Activated CD4-positive, alpha-beta T cell treated with anti-CD3 and anti-CD28 coated beads, Interleukin-2, Interleukin-4, amounts not matched to agents 100 ng/mL and 50 ng/mL, durations not matched to agents 16 hours and 8 hours (primary cell): ENCODE data around the gene CCSER1.
"Not testable (repeated sequence)": the region's sequence is repeated elsewhere in the genome, so short reads cannot be mapped to it uniquely, and the experiment has no call there.

ENCODE experiments used
- DNase-seq: peaks from one replicate; pipeline ENCODE4 v3.0.0-alpha.2; 2020; ENCODE audit warnings: low spot score

The CCSER1 gene

DNA sequence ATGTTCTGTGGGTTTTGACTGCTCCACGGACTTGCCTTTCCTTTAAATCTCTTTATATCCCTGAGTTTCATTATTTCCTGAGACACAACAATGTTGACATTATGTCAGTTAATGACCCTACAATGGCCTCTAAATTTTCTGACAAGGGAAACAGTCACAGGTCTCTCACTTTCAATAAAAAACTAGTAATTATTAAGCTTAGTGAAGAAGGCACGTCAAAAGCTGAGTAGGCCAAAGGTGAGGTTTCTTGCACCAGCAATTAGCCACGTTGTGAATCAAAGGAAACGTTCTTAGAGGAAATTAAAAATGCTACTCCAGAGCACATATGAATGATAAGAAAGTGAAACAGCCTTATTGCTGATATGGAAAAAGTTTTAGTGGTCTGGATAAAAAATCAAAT lies 1246.4 kb downstream of the CCSER1 start:
- no peak for DNase-seq

DNA sequence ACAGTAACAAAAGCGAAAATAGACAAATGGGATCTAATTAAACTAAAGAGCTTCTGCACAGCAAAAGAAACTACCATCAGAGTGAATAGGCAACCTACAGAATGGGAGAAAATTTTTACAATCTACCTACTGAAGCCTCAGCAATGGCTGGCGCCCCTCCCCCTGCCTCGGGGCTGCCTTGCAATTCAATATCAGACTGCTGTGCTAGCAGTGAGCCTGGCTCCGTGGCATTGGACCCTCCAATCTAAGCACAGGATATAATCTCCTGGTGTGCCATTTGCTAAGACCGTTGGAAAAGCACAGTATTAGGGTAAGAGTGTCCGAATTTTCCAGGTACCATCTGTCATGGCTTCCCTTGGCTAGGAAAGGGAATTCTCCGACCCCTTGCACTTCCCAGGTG lies 1278.2 kb downstream of the CCSER1 start:
- not testable (repeated sequence) for DNase-seq

DNA sequence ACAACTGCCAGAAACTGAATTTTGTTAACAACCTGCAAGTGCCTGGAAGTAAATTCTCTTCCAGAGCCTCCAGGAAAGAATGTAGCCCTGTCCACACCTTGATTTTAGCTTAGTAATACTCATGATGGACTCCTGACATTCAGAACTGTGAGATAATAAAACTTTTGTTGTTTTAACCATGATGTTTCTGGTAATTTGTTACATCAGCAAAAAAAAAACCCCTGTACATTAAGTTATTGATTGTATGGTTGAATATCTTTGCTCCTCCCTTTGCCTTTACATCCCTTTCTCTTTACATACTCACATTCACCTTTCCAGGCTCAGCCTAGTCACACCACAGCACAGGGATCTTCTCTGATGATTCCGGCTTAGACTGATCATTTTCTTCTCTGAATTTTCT lies 1294.8 kb downstream of the CCSER1 start:
- no peak for DNase-seq

DNA sequence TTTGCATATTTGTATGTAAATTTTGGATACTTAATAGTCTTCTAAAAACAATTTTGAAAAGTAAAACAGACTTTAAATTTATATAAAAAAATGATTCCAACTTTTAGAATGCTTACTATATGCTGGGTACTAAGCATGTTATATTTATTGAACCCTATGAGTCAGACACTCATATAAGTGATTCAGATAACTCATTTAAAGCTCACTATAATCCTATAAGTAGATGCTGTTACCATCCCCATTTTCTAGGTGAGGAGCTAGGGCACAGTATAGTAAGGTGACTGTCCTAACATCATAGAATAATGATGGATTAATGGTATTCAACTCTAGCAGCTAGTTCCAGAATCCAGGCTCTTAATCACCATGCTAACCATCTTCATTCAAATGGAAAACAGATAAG lies 1299.5 kb downstream of the CCSER1 start:
- no peak for DNase-seq

DNA sequence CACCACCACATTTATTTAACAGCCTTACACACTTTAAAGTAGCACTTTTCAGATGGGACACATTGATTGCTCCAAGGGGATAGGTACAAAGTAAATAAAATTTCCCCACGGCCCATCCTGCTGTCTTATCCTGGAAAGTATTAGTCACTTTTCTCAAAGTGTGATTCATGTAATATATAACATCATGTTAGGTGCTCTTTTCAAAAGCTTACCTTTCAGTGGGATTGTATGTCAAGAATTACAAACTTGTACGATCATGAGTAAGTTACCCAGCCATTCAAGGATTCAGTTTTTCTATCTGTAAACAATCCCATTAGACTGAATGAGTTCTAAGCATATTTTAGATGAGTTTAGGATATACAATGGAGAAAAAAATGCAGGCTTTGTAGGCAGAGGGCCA lies 1300.0 kb downstream of the CCSER1 start:
- no peak for DNase-seq

DNA sequence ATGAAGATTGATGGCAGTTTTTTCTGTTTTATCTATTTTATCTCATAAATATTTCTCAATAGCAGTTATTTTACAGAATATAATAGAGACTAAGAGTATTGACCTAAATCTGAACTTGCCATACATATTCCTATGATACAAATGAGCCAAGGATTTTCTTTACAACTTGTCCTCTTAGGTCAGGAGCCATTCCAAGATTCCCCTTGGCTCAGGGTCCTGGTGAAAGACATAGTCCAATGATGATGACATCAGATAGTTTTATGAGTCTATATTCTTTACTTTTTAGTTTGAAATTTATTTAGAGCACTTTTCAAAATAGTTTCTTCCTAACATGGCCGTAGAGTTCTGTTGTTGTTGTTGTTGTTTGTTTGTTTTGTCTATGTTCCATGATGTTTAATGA lies 1307.4 kb downstream of the CCSER1 start:
- DNase-seq, result no peak

DNA sequence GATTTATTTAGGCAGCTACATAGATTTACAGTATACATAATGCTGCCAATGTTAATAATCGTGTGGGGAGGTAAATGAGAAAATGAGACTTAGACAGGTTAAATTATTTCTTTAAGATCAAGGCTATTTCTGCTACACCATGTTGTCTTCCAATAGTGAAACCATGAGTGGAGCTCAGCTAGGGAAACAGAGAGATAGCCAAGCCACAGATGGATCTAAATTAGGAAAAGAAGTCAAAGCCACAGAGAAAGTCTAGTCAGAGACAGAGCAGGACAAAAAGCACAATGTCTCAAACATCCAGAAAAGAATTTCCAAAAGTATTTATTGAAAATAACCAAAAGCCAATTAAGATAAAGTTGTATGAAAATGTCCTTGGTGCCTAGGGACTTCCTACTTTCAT lies 1309.4 kb downstream of the CCSER1 start:
- DNase-seq, result no peak

DNA sequence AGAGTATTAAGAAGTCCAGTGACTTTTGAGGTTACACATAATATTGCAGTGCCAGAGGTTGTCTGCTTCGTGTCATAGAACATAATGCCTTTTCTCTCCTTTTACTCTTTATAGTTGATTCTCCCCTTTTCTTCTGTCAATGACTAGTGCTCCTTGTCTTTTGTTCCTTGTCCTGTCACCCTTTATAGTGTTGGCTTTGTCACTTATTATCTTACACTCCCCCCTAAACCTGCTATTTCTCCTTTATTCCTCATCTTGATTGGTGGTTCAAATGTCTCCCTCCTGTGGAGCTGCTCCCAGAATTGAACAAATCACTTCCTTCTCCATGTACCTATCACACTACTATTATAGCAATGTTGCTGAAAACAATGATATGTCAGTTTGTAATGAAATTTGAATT lies 1320.0 kb downstream of the CCSER1 start:
- DNase-seq, result no peak

DNA sequence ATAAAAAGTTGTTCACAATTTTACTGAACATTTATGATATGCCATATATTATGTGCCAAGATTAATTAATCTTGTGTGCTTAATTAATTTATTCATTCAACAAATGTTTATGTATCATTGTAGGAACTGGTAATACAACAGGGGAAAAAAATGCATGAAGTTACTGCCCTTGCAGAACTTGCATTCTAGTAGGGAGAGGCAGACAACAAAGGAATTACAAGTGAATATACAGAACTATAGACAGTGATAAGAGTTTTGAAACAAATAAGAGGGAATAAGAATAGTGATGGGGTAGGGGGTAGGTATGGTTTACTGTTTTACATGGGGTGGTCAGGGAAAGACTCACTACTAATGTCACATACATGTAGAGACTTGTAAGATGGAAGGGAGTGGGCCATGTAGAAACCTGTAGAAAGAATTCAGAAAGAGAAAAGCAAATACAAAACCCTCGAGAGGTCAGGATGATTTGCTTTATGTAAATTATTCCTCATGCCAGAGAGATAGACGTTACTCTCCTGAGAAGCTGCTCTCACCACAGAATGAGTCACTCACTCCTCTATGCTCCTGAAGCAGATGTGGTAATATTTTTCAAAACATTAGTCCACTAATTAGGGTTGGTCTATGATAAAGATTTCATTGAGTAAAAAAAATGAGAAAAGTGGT lies 1321.6 kb downstream of the CCSER1 start:
- no peak for DNase-seq

DNA sequence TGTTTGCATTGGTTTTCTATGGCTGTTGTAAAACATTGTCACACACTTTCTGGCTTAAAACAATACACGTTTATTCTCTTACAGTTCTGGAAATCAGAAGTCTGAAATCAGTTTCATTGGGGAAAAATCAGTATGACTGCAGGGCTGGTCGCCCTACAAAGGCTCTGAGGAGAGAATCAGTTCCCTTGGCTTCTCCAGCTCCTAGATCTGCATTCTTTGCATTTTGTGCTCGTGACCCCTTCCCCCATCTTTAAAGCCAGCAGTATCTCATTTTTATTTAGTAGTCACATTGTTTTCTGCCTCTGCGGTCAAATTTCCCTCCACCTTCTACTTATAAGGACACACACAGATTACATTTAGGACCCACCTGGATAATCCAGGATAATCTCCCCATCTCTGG lies 1326.9 kb downstream of the CCSER1 start:
- DNase-seq, result no peak

DNA sequence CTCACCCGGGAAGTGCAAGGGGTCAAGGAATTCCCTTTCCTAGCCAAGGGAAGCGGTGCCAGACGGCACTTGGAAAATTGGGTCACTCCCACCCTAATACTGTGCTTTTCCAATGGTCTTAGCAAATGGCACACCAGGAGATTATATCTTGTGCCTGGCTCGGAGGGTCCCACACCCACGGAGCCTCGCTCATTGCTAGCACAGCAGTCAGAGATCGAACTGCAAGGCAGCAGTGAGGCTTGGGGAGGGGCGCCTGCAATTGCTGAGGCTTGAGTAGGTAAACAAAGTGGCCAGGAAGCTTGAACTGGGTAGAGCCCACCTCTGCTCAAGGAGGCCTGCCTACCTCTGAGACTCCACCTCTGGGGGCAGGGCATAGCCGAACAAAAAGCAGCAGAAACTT lies 1335.4 kb downstream of the CCSER1 start:
- DNase-seq, result not testable (repeated sequence)

DNA sequence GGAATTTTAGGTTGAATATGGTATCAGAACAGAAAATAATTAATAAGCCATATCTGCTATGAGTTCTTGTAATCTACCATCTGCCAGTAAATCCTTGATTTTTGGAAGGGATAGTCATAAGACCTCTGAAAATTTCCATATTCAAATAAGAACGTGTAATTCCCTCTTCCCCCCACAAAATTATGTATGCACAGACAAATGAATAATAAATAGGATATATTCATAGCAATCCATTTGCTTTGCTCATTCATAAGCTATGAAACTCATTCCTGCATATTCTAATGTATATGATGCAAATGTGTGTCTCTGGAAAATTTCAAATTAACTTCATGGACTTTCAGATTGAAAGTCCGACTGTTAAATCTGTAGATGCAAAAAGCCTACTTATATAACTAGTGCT lies 1343.5 kb downstream of the CCSER1 start:
- no peak for DNase-seq

DNA sequence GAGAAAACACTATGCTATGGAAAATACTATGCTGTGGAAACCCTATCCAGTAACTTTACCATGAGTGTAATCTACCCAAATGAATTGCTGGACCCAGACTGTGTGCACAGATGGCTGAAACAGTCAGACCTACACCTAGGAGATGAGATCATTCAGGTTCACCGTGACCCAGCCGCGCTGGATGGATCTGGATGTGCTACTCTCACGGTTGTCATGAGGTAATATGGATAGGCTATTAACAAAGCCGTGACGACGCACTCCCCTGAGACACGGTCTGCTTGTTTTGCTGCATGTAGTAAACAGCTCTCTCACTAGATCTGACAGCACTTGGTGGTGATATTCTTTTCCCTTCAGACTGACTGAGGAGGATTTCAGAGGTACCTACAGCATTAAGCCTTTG lies 1344.1 kb downstream of the CCSER1 start:
- DNase-seq, result no peak

DNA sequence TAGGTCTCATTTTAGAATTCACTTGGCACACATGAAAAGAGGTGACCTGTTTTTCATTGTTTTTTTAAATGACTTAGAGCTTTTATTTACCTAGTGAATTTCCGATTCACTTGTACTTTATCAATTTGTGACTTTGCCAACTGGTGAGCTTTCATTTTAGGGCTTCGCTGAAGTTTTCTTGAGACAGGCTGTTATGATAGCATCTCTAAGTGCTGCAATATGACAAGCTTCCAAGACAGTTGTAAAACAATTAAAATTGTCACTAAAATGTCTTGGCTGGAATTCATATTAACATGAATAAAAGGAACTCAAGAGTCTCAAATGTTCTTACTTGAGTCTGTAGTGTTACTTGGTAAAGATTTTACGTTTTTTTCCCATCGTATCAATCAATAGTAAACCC lies 1344.9 kb downstream of the CCSER1 start:
- no peak for DNase-seq

DNA sequence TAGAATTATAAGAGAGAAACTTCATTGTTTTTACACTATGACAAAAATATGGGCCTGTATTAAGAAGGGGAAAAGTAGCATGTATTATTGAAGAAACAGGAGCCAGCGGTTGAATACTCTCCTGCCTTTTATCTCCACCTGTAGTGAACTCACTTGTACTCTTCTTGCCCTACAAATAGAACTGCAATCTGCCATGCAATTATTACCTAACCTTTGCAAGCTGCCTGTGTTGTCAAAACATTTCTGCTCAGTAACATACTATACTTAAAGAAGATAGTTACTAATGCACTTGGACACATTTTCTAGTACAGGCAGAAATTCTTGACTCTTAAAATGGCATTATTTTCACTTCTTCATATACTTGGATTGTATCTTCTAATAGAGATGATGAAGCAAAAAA lies 1358.2 kb downstream of the CCSER1 start:
- DNase-seq, result no peak

DNA sequence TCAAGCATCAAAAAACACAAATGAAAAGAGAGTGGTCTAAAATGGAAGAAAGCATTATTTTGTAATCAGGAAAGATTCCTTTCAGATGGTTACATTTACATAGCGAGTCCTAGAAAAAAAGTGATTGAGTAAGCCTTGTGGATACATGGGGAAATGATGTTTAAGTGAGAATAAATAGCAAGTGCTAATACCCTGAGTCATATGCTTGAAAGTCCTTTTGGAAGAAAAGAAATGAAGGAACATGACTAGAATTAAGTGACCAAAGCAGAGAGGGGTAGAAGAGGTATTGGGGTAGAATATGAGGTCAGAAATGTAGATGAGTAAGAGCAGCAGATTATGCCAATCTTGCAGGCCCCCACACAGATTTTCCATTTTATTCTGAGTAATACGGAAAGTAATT lies 1361.8 kb downstream of the CCSER1 start:
- no peak for DNase-seq

DNA sequence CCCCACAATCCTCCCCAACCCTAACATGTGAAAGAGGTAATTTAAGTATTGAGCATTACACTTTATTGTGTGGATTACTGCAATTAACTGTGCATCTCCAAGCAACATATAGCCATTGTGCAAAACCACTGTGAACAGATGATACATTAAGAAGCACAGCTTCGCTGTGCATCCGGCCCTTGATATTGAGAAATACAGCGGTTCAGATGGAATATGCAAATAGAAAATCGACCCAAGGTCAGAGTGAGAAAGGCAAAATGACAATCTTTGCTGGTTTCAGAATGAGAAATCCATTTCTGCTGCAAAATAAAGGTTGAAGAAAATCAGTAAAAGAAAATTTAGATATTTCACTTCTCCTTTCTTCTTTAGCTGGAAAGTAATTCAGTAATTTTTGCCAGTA lies 1370.7 kb downstream of the CCSER1 start:
- no peak for DNase-seq

DNA sequence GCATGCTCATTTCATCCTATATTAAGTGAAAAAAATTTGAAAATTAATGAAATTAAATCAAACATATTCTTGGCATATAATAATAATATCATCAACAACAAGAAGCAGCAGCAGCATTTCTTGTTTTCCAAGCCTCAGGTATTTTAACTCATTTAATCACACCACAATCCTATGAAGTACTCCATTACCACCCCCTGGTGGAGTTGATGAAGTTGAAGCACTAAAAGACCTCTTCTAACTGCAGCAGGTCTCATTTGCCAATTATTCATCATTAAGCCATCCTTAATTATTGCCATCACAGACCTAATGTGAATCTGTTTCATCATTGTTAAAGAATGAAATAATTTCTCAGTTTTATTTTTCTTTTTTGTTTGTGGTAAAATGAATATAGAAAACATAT lies 1375.2 kb downstream of the CCSER1 start:
- no peak for DNase-seq

DNA sequence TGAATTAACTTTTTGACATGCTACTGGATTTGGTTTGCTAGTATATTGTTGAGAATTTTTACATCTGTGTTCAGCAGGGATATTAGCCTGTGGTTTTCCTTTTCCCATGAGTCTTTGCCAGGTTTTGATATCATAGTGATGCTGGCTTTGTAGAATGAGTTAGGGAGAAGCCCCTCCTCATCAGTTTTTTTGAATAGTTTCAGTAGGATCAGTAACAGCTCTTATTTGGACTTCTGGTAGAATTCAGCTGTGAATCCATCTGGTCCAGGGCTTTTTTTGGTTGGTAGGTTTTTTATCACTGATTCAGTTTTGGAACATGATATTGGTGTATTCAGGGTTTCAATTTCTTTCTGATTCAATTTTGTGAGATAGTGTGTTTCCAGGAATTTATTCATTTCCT lies 1386.1 kb downstream of the CCSER1 start:
- no peak for DNase-seq

DNA sequence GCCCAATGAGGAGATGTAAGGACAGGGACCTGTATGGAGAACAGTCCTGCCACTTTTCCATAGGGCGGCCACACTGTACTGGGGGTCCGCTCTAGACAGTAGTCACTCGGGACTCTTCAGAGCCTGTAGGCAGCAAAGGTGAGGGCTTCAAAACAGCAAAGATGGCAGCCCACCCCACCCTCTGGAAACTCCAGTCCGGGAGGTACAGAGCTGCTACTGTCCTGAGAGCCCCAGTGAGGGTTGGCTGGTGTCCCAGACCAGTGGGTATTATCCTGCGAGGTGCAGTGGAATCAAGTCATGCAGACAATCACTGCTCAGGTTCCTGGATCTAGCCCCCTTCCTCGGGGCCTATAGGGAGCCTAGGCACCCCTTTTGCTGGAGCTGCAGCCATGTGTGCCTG lies 1392.0 kb downstream of the CCSER1 start:
- no peak for DNase-seq

DNA sequence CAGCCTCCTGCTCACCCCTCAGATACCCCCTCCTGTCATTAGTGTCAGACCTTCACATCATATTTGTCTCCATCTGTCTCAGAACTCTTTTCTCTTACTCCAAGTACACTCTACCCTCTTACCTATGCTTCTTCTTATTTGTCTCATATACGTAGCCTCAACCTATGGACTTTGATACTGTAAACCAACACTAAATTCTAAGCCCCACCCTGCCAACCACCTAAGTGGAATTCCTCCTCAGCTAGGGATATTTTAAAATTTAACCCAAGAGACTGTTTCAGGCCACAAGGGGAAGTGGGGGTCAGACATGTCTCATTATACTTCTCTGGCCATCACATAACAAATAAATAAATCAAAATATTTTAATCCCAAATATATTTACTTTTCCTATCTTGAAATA lies 1398.4 kb downstream of the CCSER1 start:
- no peak for DNase-seq

DNA sequence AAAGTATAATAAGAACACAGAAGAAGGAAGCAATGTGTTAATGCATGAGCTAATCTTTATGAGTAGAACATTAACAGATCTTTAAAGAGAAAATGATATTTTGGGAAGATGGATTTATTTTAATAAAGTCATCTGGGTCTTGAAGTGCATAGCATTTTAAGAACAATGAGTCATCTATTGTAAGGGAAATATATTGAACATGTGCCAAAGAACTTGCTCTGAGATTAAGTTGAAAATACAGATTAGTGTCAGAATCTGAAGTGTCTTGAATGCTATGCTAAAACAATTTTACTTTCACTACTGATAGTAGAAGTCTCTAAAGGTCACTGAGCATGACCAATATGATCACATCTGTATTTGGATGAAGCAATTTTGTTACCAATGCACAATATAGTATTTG lies 1399.9 kb downstream of the CCSER1 start:
- DNase-seq, result no peak

DNA sequence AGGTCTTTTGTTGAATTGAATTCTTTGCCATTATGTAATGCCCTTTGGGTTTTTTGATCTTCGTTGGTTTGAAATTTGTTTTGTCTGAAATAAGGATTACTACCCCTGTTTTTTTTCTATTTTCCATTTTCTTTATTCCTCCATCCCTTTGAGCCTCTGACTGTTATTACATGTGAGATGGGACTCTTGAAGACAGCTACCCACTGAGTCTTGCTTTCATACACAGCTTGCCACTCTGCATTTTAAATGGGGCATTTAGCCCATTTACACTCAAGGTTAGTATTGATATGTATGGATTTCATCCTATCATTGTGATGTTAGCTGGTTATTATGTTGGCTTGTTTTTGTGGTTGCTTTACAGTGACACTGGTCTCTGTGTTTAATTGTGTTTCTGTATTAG lies 1440.4 kb downstream of the CCSER1 start:
- no peak for DNase-seq

DNA sequence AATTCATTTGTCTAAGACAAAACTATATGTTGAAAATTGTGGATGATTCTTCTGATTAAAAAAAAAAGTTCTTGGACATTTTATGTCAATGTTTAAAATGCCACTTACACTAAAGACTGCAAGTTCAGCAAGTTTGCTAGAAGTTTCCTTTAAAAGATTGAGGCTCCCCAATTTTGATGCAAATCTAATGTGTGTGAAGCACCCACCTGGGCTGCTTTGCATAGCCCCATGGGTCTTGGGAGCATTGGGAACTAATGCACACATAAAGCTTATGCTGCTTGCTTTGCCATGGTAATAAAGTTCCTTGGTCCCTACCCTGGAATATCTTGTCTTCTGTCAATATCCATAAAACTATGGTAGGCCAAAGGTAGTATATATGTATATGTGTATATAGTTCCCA lies 1450.7 kb downstream of the CCSER1 start:
- DNase-seq, result no peak

DNA sequence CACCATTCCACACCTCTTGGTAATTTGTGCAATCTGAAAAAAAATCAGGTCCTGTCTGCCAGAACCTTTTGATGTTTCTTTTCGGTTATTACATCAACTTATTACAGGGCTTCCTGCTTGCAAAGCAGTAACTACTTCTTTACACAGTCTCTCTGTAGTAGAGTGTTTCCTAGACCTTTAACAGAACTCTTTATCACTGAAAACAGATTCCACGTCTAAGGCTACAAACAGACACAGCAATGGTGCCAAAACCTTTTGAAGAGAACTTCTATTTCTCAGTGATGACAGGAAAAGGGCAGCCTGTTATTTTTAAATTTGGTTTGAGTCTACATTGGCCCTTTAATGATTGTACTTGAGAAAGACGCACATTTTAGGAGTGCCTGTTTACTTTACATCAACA lies 1463.1 kb downstream of the CCSER1 start:
- no peak for DNase-seq
